ENCODE data around the gene ARL4A.
A peak's percentile ranks its signal among the peaks of the same experiment; 100 is the strongest.
"Not testable (repeated sequence)": the region's sequence is repeated elsewhere in the genome, so short reads cannot be mapped to it uniquely, and the experiment has no call there.

Gene ARL4A, protein sequence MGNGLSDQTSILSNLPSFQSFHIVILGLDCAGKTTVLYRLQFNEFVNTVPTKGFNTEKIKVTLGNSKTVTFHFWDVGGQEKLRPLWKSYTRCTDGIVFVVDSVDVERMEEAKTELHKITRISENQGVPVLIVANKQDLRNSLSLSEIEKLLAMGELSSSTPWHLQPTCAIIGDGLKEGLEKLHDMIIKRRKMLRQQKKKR

DNA sequence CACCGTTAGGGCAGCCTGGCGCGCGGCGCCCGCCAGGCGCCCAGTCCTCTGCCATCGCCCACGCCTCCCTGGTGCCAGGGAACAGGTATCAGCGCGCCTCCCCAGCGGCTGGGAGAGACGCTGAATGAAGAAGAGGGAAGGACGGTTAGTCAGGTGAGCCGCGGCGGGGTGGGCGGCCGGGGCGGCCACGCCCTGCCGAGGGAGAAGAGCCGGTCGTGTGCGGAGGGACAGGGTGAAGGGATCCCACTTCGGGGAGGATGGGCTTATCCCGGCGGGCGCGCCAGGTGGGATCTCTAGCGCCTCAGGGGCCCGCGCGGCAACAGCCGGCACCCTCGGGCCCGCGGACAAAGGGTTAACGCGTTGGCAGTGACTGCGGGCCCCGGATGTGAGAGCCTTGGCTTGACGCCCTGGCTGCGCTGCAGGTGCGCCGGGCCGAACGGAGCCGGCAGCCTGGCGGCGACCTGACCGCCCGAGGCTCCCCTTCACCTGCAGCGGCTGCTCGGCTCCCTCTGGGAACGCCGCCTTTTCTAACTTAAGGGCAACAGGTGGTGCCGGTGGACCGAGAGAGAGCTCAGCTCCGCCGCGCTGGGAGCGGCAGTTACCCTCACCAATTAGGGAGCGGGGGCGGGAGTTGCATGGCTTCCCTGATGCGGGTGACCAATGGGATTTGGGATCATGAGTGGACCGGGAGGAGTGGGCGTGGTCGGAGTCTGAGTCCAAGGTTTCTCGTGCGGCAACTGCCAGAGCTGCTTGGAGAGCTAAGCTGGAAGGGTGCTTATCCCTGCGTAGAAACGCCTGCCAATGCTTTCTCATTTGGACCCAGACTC lies at the start of gene ARL4A:
Gene ARL4A (plus strand): TSS at position 743 of the 827 bp plus-strand sequence. CDS start 622 bp downstream, outside the sequence.
- DNase-seq = peak; percentile 99

DNA sequence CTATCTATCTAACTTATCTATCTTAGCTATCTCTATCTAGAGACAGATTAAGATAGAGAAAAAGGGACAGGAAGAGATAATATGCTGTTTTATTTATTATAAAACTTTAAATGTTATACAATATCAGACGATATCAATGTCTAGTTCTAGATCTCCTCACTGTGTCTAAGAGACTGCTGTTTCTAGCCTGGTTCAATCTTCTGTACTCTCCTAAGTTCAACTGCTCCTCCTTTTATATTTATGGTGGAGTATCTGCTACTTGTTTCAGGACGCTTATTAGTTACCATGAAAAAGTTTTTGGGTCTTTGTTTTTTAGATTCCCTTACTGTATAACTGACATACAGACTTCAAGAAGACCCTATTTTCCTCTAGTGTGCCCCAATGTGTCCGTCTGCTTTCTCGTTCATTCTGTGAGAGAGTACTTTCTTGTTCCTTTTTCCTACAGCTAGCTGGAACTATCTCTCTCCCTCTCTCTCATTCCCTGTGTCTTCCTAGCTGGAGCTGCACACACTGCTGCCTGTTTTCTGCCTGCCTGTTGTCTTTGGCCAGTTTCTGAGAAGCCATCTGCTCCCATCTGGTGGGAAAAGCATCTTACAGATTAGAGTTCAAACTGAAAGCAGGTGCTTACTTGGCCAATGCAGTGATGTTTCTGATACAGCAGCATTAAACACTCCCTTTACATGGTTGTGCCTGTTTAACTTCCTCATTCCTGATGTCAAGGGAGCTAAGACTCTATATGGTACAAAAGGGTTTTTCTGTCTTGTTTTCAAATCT lies 49.4 kb upstream of the ARL4A start:
- peak; percentile 36 for DNase-seq

DNA sequence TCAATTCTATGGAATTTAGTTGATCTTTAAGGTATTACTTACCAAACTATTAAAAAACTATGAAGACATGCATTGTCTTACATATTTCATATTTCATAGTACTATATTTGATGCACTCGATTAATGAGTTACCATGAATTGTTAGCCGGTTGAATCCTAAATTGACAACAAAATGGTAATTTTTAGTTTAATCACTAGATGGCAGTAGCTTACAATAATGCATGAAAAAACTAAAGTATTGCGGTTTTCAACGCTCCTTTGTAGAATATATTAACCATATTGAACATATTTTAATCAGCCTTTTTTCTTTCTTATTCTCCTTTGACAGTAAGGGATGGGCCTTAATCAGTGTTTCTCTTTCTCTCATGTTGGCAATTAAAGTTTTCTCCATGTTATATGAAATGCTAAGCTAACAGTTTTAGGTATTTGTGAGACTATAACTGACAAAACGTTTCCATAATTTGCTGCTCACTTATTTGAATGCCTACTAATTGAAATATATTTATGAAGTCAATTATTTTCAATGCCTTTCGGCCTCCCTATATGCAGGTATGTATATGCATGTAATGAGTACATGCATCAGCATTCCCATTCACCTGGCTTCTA lies 48.5 kb upstream of the ARL4A start:
- DNase-seq = peak; percentile 67

DNA sequence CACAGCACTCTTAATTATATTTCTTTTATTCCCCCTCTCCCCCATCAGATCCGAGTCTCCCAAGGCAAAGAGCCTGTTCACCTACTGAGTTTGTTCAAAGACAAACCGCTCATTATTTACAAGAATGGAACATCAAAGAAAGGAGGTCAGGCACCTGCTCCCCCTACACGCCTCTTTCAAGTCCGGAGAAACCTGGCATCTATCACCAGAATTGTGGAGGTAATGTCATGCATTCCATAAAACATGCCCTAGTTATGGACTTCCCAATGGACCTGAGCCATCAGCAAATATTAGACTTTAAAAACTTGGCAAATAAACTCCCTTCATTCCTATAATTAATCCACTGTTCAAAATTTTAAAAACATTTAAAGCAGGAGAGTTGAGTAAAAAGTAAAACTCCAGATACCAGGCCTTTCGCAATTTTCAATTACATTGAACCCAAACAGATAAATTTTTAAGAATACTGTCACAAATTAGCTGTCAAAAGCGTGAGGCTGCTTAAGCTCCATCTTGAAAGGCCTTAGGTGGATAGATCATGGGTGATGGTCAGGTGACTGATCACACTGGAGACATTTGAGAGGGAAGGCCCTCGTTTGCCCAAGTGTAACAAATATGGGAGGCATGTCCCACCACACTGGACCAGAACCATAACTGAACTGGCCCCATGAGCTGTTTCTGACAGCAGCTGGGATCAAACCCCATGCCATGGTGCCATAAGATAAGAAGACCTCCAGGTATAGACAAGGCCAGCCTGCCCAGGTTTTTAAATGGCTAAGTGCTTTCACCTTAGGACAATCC lies 46.9 kb upstream of the ARL4A start:
- no peak for DNase-seq

DNA sequence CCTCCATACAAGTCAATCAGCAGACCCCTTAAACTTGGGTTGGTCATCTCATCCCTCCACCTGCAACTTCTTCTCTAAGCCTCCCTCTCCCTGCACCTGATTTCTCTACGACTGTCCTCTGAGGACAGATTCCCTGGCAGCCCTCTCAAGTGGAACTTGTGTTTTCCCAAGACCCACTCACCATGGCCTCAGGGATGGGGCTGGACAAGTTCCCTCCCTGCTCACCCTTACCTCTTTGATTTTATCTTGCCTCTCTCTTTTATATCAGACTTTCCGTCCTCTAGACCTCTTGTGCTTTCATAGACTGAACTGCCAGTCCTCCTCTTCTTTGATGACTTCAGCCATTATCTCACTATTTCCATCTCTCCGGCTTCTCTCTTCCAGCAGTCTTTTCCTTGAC lies 46.2 kb upstream of the ARL4A start:
- DNase-seq = no peak

DNA sequence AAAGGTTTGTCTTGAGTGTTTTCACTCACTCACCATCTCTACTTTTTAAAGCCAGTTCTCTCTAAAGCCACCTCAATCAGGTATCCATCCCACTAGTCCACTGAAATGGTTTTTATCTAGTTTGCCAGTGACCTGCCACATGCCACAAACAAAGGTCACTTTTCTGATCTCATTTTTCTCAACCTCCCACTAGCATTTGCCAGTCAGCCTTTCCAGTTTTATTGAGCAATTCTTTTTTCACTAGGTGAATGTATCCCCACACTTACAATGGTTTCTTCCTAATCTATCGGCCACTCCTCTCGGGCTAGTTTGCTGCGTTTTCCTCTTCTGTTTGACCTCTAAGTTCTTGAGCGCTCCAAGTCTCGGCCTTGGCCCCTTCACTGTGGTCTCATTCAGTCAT lies 44.9 kb upstream of the ARL4A start:
- no peak for DNase-seq

DNA sequence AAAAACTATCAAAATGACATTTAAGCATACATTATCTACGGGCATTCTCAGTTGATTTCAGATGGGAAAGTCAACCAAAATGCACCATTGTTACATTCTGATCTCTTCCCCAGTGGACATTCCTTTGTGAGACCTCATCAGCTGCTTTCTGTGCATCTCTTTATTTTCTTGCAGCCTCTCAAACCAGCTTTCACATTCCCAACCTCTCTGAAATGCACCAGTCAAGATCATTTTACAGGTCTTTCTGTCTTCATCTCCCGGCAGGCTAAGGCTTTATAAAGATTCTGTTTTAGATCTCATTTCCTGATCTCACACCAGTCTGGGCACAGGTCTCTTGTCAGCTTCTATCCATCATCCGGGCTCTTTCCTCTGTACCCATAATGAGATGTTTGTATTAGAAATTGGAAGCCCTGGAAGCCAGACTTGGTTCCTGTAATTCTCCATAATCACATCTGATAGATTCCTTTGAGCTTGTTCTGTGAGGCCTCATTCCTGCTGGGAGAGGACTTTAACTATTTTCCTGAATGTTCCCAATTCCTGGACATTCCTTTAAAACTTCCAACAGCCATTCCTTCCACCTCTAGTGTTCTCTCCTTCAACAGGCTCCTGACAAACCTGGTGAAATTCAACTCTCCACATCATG lies 44.3 kb upstream of the ARL4A start:
- no peak for DNase-seq

DNA sequence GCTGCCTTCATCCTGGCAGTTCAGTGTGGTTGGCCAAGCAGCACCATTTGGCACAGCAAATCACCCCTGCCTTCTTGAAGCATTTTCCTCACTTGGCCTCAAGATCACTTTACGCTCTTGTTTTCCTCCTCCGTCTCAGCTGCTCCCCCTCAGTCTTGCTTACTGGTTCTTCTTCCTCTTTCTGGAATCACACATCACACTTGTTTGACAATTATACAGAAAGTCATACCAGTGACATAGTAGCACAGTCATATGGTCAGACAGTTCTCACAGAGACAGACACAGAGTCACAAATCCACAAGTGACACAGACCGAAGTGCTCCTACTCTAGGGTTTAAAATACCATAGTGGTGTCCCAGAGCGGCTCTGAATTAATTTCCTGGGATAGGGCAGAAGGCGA lies 43.8 kb upstream of the ARL4A start:
- peak; percentile 86 for DNase-seq

DNA sequence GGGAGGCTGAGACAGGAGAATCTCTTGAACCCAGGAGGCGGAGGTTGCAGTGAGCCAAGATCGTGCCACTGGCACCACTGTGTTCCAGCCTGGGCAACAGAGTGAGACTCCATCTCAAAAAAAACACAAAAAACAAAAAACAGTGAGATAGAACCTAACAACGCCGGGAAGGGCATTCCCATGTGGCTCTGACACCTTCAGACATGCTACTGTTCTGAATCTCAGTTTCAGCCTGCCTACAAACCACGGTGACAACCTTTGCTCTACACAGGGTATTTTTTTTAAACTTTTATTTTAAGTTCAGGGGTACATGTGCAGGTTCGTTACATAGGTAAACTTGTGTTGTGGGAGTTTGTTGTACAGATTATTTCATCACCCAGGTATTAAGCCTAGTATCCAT lies 42.2 kb upstream of the ARL4A start:
- not testable (repeated sequence) for DNase-seq

DNA sequence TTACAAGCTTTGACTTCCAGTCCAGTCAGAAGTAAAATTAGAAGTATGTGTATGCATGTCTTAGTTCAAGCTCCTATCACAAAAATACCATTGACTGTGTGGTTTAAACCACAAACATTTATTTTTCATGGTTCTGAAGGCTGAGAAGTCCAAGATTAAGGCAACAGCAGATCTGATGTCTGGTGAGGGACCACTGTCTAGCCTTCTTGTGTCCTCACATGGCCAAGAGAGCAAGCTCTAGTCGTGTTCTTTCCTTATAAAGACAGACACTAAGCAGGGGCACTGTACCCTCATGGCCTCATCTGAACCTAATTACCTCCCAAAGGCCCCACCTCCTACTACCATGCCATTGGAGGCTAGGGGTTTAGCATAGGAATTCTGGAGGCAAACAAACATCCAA lies 41.3 kb upstream of the ARL4A start:
- DNase-seq = no peak

DNA sequence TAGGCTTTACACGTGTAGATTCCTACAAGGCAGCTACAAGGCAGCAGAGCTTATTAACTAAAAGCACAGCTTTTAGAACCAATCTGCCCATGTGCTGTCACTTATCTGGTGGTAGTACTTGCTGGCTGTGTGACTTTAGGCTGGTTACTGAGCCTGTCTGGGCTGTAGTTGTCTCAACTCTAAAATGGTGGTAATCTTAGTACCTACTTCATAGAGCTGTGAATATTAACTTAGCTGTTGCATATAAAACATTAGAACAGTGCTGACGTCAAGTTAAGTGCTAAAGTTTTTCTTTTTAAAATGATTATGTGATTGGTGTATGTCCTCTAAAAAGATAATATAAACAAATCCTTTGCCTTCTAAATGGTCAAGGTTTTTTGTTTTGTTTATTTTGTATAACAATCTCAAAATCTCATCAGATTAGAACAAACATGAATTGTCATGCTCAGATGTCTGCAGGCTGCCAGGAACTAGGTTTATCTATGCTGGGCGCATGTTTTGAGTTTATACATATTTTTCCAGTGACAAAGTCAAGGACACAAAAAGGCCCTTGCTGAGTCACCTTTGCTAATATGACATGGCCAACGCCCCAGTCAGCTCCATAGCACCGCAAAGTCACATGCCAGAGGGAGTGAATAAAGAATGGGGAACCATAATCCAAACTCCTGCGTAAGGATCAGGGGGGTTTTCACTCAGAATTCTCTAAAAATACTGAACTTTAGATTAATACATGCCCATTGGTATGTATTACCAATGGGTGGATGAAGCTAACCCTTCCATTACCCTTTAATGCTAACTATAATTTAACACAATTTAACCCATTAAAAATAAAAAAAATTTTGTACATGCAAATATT lies 39.8 kb upstream of the ARL4A start:
- DNase-seq = peak; percentile 43

DNA sequence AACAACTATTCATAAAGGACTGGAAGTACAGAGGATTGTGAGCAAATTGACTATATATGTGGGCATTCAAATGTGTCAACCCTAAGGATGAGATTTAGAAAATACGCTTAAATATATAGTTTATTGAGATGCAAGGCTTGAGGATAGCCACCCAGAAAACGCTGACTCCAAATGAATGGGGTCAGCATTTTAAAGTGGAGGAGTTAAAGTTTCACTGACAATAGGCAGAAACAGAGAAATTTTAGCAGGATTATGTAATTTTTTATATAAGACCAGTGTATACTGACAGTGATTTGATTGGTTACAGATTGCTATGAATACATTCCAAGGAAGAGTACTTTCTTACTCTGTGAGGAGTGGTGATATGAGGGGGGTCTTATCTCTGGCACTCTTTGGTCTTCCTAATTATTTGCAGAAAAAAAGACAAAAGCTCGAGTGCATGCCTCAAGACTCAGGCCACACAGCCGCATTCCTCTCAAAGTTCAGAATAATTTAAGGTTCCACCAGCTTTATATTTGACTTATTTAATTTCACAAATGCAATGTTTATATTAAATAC lies 38.6 kb upstream of the ARL4A start:
- DNase-seq = no peak

DNA sequence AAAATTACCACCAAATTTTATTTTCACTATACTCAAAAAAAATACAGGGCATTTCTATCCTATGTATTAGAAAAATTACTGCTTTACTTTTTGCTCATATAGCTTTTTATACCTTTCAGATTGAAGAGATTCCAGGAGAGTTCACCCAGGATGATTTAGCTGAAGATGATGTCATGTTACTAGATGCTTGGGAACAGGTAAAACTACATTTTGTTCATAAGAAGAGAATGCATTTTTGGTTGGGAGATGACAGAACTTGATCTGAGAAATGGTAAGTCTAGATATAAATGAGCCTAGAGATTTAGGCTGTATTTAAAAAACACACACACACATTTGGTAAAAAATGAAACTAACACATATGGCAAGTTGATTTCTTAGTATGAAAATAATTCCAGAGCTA lies 38.1 kb upstream of the ARL4A start:
- no peak for DNase-seq

DNA sequence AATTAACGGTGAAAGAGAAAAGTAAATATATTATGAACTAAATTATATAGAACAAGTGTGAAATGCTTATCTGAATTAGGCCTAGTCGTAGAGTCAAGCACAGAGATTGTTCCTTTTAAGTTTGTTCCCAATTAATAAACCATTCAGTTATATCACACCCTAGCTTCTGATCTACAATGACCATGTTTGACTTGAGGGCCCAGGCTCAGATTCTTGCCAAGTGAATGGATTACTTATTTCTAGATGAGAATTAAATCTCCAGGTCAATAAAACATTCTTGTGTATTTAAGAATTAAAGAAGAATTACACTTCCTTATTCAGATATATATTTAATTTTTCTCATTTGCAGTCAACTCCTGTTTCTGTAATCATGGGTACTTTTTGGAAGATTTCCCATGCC lies 37.4 kb upstream of the ARL4A start:
- no peak for DNase-seq

DNA sequence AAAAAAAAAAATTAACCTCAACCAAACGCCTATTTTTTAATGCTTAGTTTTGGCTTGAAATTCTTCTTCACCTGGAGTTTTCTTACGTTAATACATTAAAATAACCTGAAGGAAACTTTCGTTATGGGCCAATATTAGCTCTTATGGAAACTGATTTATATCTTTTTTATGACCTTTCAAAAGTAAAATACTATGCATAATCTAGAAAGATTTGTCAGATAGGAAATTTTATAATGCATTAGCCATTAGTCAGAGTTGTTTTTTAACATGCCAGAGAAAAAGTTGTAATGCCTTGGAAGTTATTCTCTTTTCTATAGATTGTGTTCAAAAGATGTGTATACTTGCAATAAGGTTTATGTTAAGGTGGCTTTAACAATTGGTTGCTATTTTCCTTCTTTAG lies 34.3 kb upstream of the ARL4A start:
- DNase-seq = no peak

DNA sequence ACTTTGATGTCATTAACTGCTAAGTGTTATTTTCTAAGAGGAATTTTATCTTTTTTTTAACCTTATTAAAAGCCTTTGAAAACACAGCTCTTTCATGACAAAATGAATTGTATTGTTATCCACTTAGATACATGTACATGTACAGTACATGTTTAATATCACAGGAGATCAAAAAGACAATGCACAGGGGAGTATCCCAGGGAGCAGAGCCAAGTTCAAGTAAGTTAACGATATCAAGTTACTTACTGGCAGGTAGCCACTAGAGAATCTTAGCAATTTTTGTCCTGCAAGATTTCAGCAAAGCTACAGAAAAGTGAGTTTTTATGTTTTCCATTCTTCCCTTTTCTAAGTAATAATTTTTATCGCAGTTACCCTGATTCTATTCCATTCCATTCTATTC lies 33.9 kb upstream of the ARL4A start:
- no peak for DNase-seq

DNA sequence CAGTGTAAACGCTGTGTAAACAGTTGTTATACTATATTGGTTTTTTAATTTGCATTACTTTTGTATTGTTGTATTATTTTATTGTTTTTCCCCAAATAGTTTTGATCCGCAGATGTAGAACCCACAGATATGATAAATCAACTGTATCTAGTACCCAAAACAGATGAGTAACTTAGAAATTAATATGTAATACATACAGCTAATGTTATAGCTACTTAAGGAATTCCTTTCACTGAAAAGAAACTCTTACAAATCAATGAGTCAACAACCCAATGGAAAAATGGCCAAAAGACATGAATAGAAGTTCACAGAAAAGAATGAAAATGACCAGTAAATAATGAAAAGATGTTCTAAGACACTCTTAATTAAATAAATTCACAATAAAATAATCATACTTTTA lies 32.3 kb upstream of the ARL4A start:
- DNase-seq = no peak

DNA sequence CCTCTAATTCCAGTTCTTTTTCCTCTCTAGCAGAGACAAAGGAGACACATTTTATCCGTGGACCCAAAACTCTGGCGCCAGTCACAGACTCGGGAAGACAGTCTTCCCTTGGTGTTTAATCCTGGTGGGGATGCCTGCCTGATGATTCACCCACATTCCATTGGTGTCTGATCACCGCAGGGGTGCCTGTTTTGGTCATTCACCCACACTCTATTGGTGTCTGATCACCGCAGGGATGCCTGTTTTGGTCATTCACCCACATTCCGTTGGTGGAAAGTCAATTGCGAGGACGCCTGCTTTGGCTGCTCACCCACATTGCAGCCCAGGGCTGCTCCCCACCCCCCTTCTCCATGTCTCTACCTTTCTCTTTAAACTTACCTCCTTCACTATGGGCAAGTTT lies 27.0 kb upstream of the ARL4A start:
- DNase-seq = not testable (repeated sequence)

DNA sequence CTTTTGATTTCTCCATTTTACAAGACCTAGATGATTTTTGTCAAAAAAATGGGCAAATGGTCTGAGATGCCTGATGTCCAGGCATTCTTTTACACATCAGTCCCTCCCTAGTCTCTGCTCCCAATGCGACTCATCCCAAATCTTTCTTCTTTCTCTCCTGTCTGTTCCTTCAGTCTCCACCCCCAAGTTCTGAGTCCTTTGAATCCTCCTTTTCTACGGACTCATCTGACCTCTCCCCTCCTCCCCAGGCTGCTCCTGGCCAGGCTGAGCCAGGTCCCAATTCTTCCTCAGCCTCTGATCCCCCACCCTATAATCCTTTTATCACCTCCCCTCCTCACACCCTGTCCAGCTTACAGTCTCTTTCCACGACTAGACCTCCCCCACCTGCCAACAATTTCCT lies 26.4 kb upstream of the ARL4A start:
- not testable (repeated sequence) for DNase-seq

DNA sequence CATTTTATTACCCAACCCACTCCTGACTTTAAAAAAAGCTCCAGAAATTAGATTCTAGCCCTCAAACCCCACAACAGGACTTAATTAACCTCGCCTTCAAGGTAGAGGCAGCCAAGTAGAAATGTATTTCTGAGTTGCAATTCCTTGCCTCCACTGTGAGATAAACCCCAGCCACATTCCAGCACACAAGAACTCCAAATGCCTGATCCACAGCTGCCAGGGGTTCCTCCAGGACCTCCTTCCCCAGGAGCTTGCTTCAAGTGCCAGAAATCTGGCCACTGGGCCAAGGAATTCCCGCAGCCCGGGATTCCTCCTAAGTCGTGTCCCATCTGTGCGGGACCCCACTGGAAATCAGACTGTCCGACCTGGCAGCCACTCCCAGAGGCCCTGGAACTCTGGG lies 25.9 kb upstream of the ARL4A start:
- no peak for DNase-seq
